Astrocyte (in vitro differentiated cells and primary cell): Measurements from ENCODE around the gene TSPAN15.

ENCODE experiments used
- EZH2 ChIP-seq: IDR thresholded peaks from 2 replicates; pipeline ENCODE4 v1.6.1; 2012; ENCODE audit warnings: mild to moderate bottlenecking, low read length, inconsistent platforms; ENCODE audit not compliant: insufficient read depth
- TF ChIP-seq, protein P1 (sequence below): IDR thresholded peaks from 2 replicates; pipeline ENCODE4 v1.5.1; 2011; ENCODE audit warnings: low read depth, mild to moderate bottlenecking, inconsistent platforms, low read length, moderate library complexity; ENCODE audit not compliant: insufficient read depth

DNA sequence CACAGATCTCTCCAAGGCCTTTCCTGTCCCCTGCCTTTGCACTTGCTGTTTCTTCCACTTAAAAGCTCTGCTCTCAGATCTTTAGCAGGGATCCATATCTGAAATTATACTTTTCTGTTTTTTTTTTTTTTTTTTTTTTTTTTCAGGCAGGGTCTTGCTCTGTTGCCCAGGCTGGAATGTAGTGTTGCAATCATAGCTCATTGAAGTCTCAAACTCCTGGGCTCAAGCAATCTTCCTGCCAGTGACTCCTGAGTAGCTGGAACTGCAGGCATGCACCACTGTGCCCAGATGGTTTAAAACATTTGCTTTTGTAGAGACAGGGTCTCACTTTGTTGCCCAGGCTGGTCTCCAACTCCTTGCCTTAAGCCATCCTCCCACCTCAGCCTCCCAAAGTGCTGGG lies 5.0 kb upstream of the TSPAN15 start:
- TF ChIP-seq, protein P1, sequence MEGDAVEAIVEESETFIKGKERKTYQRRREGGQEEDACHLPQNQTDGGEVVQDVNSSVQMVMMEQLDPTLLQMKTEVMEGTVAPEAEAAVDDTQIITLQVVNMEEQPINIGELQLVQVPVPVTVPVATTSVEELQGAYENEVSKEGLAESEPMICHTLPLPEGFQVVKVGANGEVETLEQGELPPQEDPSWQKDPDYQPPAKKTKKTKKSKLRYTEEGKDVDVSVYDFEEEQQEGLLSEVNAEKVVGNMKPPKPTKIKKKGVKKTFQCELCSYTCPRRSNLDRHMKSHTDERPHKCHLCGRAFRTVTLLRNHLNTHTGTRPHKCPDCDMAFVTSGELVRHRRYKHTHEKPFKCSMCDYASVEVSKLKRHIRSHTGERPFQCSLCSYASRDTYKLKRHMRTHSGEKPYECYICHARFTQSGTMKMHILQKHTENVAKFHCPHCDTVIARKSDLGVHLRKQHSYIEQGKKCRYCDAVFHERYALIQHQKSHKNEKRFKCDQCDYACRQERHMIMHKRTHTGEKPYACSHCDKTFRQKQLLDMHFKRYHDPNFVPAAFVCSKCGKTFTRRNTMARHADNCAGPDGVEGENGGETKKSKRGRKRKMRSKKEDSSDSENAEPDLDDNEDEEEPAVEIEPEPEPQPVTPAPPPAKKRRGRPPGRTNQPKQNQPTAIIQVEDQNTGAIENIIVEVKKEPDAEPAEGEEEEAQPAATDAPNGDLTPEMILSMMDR: no peak
- no peak for TF ChIP-seq EZH2
